GM23248 (cell line): Measurements from ENCODE around the gene OR52B2.

Experiments
- EZH2 ChIP-seq: fragments of 200-600 bp; sonication (generic); IDR thresholded peaks from 2 replicates; pipeline ENCODE4 v1.6.1; 2018; ENCODE audit warnings: antibody characterized with exemption, mild to moderate bottlenecking; ENCODE audit not compliant: insufficient read depth, poor library complexity, severe bottlenecking
- EZH2phosphoT487 ChIP-seq: fragments of 200-600 bp; sonication (generic); IDR thresholded peaks from 2 replicates; pipeline ENCODE4 v1.6.1; 2018; ENCODE audit warnings: antibody characterized with exemption, moderate library complexity, mild to moderate bottlenecking, low read depth; ENCODE audit not compliant: insufficient read depth

- TF ChIP-seq EZH2 (no peak), EZH2phosphoT487 (no peak)
Observed at GRCh38 chr11:6142936-6143335, 27.2 kb downstream of the OR52B2 start.
